Endothelial cell of umbilical vein (primary cell): Measurements from ENCODE around the gene PKP3. TPM values are rescaled to one million over a fixed set of nuclear protein-coding genes. Genes with fewer than 3 reads are reported as not detected.

Source experiments
- BruUV-seq: library from RNA; stranded (reverse); fragments of 400-500 nt; replicated peaks from 2 replicates; lab custom pipeline; 2021; lab: Mats Ljungman, UMichigan
- CTCF ChIA-PET: fragments of 300-600, 350-600 bp; sonication (Branson Sonifier 250); formaldehyde crosslinking; loops from one replicate; lab custom pipeline; 2021; ENCODE audit warnings: antibody characterized with exemption, inconsistent platforms; lab: Charles Lee
- POLR2A ChIA-PET: fragments of 300-600, 350-600 bp; sonication (Branson Sonifier 250); formaldehyde crosslinking; loops from one replicate; lab custom pipeline; 2021; ENCODE audit warnings: antibody characterized with exemption, inconsistent platforms; lab: Charles Lee
- DNase-seq: peaks from one replicate; pipeline ENCODE4 v3.0.0-alpha.2; 2011; ENCODE audit warnings: low read depth, low spot score
- FAIRE-seq: peaks from 2 replicates; lab custom pipeline; 2011; peaks lifted over from hg19 to GRCh38; lab: Jason Lieb, UNC
- H2AFZ ChIP-seq: 2 replicates; pipeline ENCODE4 v1.6.0; 2012; ENCODE audit warnings: low read depth, low read length, control low read depth, inconsistent platforms
- H3K27ac ChIP-seq: 2 replicates; pipeline ENCODE4 v1.5.1; 2011; ENCODE audit warnings: low read depth, mild to moderate bottlenecking, control low read depth, low read length, moderate library complexity; ENCODE audit not compliant: insufficient read depth
- H3K27me3 ChIP-seq, 2 experiments: 2 replicates each; pipeline versions ENCODE4 v1.6.0 to v1.6.1; 2011; ENCODE audit warnings: low read length in 2 of 2, mixed read lengths in 1 of 2; ENCODE audit not compliant: control insufficient read depth in 2 of 2, insufficient read depth in 2 of 2
- H3K36me3 ChIP-seq, 2 experiments: 2 replicates in 1 of 2; 3 replicates in 1 of 2; pipeline ENCODE4 v1.5.1; 2011; ENCODE audit warnings: low read length in 2 of 2, mild to moderate bottlenecking in 1 of 2, moderate library complexity in 1 of 2; ENCODE audit not compliant: control insufficient read depth in 2 of 2, insufficient read depth in 2 of 2; ENCODE audit errors: extremely low read depth in 1 of 2
- H3K4me1 ChIP-seq: 3 replicates; pipeline ENCODE4 v1.5.1; 2011; ENCODE audit warnings: mild to moderate bottlenecking, low read length; ENCODE audit not compliant: control insufficient read depth, insufficient read depth; ENCODE audit errors: extremely low read depth
- H3K4me2 ChIP-seq: 2 replicates; pipeline ENCODE4 v1.6.1; 2011; ENCODE audit warnings: low read length, control low read depth, mixed read lengths; ENCODE audit not compliant: insufficient read depth
- H3K4me3 ChIP-seq, 3 experiments: fragments of 200-600 bp in 1 of 3; sonication (generic), shearing (Covaris generic) in 1 of 3; replicated peaks in 1 of 3; 2 replicates each; pipeline ENCODE4 v1.5.1; 2011 to 2016; ENCODE audit warnings: control low read depth in 3 of 3, low read length in 3 of 3, mild to moderate bottlenecking in 2 of 3, inconsistent platforms in 1 of 3, low read depth in 1 of 3, moderate library complexity in 1 of 3; ENCODE audit not compliant: insufficient read depth in 1 of 3
- H3K79me2 ChIP-seq: 2 replicates; pipeline ENCODE4 v1.6.0; 2012; ENCODE audit warnings: low read length, inconsistent platforms; ENCODE audit not compliant: control insufficient read depth, insufficient read depth
- H3K9ac ChIP-seq: replicated peaks from 2 replicates; pipeline ENCODE3; 2011; ENCODE audit warnings: low read length, control low read depth; ENCODE audit not compliant: insufficient read depth; ENCODE audit errors: extremely low read depth
- H3K9me1 ChIP-seq: replicated peaks from 3 replicates; pipeline ENCODE4 v1.6.0; 2011; ENCODE audit warnings: mild to moderate bottlenecking, low read length; ENCODE audit not compliant: control insufficient read depth, insufficient read depth; ENCODE audit errors: extremely low read depth
- H3K9me3 ChIP-seq: replicated peaks from 2 replicates; pipeline ENCODE4 v1.5.1; 2012; ENCODE audit warnings: low read length, inconsistent platforms; ENCODE audit not compliant: control insufficient read depth, insufficient read depth
- H4K20me1 ChIP-seq: replicated peaks from 2 replicates; pipeline ENCODE3; 2011; ENCODE audit warnings: mild to moderate bottlenecking, low read length; ENCODE audit not compliant: control insufficient read depth, insufficient read depth; ENCODE audit errors: extremely low read depth
- JUN ChIP-seq: IDR thresholded peaks from 2 replicates; pipeline ENCODE4 v1.6.1; 2011; ENCODE audit warnings: borderline replicate concordance, low read depth; ENCODE audit not compliant: insufficient read length, insufficient read depth
- POLR2AphosphoS5 ChIP-seq: IDR thresholded peaks from 2 replicates; pipeline ENCODE4 v1.6.1; 2012; ENCODE audit warnings: low read depth, mild to moderate bottlenecking, control low read depth, low read length, moderate library complexity; ENCODE audit not compliant: insufficient read depth
- dilution Hi-C: fragments of 300-500 bp; cut with MboI; formaldehyde crosslinking; loops from one replicate; pipeline ENCODE4 v1.15.0; 2019; ENCODE audit warnings: low sequenced_read_pairs; ENCODE audit not compliant: extremely low pct_ligation_motif_present
- intact Hi-C: fragments of 100-400 bp; cut with micrococcal nuclease; formaldehyde crosslinking; loops from one replicate; pipeline ENCODE4 v1.10.0; 2022
- polyA plus RNA-seq, 4 experiments: library from polyadenylated mRNA; depleted of rRNA in 3 of 4; stranded (reverse) in 3 of 4; unstranded in 1 of 4; fragments of >200 nt; gene quantifications; 2 replicates each; pipeline versions ENCODE4 v1.2.1 to v1.2.3, GENCODE V29; 2011 to 2012; ENCODE audit warnings: missing spikeins in 1 of 4
- total RNA-seq: library from RNA; stranded (reverse); gene quantifications from 2 replicates; pipeline ENCODE4 v1.2.3, GENCODE V29; 2021
- TF ChIP-seq, protein P1 (sequence below): IDR thresholded peaks from 2 replicates; pipeline ENCODE4 v1.6.1; 2011; ENCODE audit not compliant: insufficient read depth, insufficient read length
- TF ChIP-seq, protein P2 (sequence below), 2 donors: IDR thresholded peaks; 1 replicate in 1 of 2; 2 replicates in 1 of 2; pipeline ENCODE4 v1.5.1; 2011; ENCODE audit warnings: low read length in 2 of 2, mild to moderate bottlenecking in 2 of 2, moderate library complexity in 2 of 2, control low read depth in 1 of 2, inconsistent platforms in 1 of 2, low read depth in 1 of 2; ENCODE audit not compliant: insufficient read depth in 1 of 2; ENCODE audit errors: extremely low read depth in 1 of 2

PKP3 gene
- total and polyA plus RNA-seq, 2 donors (not counting 3 experiments of a cell fraction or from before 2014, with no cell fraction given) = 0.27 to 0.59 TPM

DNA sequence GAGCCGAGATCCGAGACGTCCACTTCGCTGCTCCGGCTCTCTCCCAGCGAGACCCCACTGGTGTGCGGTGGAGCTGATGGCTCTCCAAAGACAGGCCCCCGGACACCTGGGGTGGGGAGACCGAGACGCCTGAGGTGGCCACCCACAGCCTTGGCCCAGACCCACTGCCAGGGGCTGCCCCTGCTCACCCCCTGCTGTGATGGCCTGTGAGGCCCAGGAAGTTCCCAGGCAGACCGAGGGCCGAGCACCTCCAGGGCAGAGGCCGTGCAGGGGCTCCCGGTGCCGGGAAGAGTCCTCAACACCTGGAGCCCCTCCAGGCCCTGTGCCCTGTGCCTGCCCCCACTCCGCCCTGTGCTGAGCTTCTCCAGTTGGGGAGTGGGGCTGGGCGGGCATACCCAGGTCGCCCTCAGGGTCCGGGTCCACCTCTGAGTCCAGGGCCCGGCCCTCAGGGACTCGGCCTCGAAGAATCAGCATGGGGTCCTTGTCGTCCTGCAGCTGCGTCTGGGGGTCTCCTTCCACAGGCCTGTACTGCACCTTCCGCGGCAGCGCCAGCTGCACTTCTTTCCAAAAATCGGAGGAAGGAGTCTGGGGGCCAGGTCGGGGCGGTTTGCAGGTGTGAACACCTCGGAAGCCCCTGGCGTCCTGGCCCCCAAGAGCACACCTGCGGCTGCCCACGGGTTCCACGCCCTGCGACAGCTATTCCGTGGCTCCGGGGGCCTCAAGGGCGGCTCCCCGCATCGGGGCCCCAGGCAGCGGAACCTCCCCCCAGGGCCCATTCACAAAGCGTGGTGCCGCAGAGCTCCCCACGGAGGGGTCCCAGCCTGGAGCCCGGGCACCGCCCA lies 12.2 kb downstream of the PKP3 start:
- intact Hi-C loops = loop anchor here (1.0 kb wide), 1 partner anchor 112 kb away; no protein-coding TSS in a partner anchor
- no peaks in the 10 kb centered on the region for H4K20me1 ChIP-seq
- H3K9ac ChIP-seq = peak overlapping the region; percentile 40
- peak overlapping the region; percentile 38 for H3K27ac ChIP-seq
- peak overlapping the region; percentile 42 to 51 (median 47) for H3K4me3 ChIP-seq
- H3K79me2 ChIP-seq = no peaks in the 10 kb centered on the region
- TF ChIP-seq, protein P1, sequence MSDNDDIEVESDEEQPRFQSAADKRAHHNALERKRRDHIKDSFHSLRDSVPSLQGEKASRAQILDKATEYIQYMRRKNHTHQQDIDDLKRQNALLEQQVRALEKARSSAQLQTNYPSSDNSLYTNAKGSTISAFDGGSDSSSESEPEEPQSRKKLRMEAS = no peak
- no peak for TF ChIP-seq JUN
- TF ChIP-seq, protein P2, sequence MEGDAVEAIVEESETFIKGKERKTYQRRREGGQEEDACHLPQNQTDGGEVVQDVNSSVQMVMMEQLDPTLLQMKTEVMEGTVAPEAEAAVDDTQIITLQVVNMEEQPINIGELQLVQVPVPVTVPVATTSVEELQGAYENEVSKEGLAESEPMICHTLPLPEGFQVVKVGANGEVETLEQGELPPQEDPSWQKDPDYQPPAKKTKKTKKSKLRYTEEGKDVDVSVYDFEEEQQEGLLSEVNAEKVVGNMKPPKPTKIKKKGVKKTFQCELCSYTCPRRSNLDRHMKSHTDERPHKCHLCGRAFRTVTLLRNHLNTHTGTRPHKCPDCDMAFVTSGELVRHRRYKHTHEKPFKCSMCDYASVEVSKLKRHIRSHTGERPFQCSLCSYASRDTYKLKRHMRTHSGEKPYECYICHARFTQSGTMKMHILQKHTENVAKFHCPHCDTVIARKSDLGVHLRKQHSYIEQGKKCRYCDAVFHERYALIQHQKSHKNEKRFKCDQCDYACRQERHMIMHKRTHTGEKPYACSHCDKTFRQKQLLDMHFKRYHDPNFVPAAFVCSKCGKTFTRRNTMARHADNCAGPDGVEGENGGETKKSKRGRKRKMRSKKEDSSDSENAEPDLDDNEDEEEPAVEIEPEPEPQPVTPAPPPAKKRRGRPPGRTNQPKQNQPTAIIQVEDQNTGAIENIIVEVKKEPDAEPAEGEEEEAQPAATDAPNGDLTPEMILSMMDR (IDR thresholded peaks at IDR 0.05; ENCODE audit: extremely low read depth in 1 of 2, insufficient read depth in 1 of 2, low read depth in 1 of 2, low read length in 2 of 2) = no peak
- no peak for TF ChIP-seq POLR2AphosphoS5
- H3K4me2 ChIP-seq = peak overlapping the region; percentile 57
- TSS peak; percentile 34 for BruUV-seq
- dilution Hi-C loops = no loop called here
- CTCF ChIA-PET = interaction anchor here (1.0 to 5.5 kb wide), 7 partner anchors 7 to 101 kb away, joined by 3 to 57 read pairs (median 8); partner anchors contain the start of genes PTDSS2 and RNH1
- POLR2A ChIA-PET = no interaction called here
- no peaks in the 10 kb centered on the region for H3K36me3 ChIP-seq
- peak overlapping the region; percentile 88 for H2AFZ ChIP-seq
- peaks cover 5% of the 10 kb centered on the region for H3K4me1 ChIP-seq
- DNase-seq (no peak), FAIRE-seq (no peak)
- H3K9me3 ChIP-seq = no peaks in the 10 kb centered on the region
- no peaks in the 10 kb centered on the region for H3K27me3 ChIP-seq
- H3K9me1 ChIP-seq = no peaks in the 10 kb centered on the region
